GM12865 (cell line): ENCODE data around the gene P3H2.

Experiments used
- DNase-seq: peaks from one replicate; pipeline ENCODE4 v3.0.0; 2010; ENCODE audit warnings: low read depth
- H3K4me3 ChIP-seq: 2 replicates; pipeline ENCODE4 v1.5.1; 2011; ENCODE audit warnings: mild to moderate bottlenecking, low read depth, low read length, control low read depth
- TF ChIP-seq, protein P1 (sequence below): IDR thresholded peaks from 2 replicates; pipeline ENCODE4 v1.5.1; 2011; ENCODE audit warnings: low read length, control low read depth, low read depth, inconsistent platforms; ENCODE audit not compliant: insufficient read depth; ENCODE audit errors: missing control alignments

P3H2 gene

DNA sequence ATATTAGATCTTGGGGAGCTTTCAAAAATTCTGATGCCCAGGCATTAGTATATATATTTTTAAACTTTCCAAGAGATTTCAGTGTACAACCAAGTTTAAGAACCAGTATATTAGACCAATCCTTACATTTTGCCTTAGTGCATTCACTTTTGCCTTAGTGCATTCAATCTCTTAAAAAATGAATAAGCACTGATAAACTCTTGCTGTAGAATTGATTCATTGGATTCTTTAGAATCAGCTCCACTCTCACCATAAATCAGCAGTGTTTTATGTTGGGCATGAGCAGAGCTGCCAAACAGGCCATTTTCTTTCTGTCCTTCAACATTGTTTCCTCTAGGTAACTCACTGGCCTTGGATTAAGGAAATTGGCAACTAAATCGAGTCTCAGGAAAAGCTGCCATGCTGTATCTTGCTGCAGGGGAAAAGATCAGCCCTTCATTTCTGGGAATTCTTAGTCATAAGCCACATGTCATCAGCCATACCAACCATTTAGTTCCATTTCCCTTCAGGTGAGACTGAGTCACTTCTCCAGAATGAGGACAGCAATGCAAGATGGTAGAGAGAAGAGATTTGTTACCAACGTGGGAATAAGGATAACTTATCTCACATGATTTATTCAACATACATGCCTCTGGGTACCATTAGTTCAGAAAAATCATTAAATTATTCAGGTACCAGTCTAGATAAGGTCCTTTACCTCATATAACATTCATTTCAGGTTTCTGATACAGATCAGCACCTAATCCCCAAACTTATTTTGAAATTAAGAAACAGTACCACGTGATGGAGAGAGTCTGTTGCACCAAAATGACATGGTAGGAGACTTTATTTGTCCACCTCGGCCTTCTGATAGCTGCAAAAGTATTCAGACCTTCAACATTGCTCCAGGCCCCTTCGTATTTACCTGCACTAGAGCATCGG is 192.5 kb downstream of the P3H2 start:
- TF ChIP-seq, protein P1, sequence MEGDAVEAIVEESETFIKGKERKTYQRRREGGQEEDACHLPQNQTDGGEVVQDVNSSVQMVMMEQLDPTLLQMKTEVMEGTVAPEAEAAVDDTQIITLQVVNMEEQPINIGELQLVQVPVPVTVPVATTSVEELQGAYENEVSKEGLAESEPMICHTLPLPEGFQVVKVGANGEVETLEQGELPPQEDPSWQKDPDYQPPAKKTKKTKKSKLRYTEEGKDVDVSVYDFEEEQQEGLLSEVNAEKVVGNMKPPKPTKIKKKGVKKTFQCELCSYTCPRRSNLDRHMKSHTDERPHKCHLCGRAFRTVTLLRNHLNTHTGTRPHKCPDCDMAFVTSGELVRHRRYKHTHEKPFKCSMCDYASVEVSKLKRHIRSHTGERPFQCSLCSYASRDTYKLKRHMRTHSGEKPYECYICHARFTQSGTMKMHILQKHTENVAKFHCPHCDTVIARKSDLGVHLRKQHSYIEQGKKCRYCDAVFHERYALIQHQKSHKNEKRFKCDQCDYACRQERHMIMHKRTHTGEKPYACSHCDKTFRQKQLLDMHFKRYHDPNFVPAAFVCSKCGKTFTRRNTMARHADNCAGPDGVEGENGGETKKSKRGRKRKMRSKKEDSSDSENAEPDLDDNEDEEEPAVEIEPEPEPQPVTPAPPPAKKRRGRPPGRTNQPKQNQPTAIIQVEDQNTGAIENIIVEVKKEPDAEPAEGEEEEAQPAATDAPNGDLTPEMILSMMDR, result no peak
- no peak overlapping the region for H3K4me3 ChIP-seq
- no peak for DNase-seq

DNA sequence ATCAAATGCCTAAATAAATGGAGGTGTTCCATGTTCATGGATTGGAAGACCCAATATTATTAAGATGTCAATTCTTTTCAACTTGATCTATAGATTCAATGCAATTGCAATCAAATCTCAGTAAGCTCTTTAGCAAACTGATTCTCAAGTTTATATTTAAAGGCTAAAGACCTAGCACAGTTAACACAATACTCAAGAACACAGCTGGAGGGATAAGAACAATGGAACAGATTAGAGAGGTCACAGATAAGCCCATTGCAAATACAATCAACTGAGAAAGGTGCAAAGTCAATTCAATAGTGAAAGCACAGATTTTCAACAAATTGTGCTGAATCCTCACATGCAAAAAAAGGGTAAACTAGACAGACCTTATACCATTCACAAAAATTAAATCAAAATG is 198.9 kb downstream of the P3H2 start:
- TF ChIP-seq, protein P1, result no peak
- no peak for DNase-seq
- no peak overlapping the region for H3K4me3 ChIP-seq

DNA sequence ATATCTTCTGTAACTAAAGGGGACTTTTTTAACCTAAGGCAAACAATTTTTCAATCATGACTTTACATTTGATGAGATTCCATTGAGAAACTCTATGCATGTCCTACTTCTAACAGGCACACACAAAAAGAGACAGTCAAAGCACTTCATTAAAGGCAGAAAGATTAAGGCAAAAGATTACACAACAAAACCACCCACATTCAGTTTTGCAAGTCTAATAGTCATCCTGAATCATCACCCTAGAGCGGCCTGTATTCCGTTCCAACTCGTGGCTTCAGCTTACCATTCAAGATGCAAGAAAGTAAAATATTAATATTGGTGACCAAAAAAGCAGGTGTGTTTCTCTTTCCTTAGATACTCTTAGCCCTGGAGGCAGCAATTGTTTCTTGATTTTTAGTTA is 205.9 kb downstream of the P3H2 start:
- H3K4me3 ChIP-seq, result no peak overlapping the region
- DNase-seq, result no peak
- TF ChIP-seq, protein P1, result no peak

DNA sequence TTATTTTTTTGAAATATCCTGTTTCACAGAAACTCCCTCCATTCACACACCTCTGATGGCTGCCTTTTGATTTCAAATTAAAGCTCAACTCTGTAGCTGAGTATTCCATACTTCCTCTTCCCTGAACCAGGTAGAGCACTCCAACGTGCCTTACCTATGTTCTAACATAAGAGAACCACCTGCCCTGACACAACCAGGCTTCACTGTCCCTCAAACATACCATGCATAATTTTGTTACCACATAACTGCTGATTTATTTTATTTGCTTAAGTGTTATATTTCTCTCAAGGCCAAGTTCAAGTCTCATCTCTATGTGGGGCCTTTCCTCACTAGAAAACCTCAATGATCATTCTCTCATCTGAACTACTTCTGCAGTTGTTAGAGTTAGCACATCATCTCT is 209.7 kb downstream of the P3H2 start:
- no peak for DNase-seq
- no peak overlapping the region for H3K4me3 ChIP-seq
- TF ChIP-seq, protein P1, result no peak

DNA sequence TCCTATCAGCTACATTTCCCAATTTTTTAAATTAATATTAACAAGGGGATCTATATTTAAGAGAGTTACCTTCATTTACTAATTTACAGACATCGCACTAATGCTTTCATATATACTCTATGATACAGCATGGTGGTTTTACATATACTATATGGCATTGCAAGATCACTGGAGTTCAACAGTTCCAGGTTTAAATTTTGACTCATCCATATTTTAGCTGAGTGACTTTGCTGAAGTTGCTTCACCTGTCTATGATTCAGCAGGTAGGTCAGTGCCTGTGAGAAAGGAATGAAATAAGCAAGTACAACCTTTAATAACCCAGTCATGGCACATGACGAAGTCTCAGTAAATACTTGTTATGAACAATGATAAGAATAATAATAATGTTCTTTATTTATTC is 211.1 kb downstream of the P3H2 start:
- no peak overlapping the region for H3K4me3 ChIP-seq
- TF ChIP-seq, protein P1, result no peak
- no peak for DNase-seq

DNA sequence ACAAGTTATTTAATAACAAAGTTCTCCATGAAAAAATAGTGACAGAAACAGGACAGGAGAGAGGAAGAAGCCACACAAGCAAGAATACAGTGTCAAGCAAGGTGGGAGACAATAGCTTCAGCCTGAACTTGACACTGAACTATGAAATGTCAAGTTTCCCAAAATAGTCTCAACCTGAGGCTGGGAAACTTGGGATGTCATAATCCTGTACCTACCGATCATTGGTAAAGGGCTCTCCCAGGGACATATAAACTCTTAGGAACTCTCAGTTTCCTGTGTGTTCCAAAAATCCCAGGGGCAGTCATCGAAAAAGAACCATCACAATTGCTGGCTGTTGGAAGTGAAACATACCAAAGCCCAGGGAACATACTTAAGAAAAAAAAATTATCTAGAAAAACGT is 211.6 kb downstream of the P3H2 start:
- TF ChIP-seq, protein P1, result no peak

DNA sequence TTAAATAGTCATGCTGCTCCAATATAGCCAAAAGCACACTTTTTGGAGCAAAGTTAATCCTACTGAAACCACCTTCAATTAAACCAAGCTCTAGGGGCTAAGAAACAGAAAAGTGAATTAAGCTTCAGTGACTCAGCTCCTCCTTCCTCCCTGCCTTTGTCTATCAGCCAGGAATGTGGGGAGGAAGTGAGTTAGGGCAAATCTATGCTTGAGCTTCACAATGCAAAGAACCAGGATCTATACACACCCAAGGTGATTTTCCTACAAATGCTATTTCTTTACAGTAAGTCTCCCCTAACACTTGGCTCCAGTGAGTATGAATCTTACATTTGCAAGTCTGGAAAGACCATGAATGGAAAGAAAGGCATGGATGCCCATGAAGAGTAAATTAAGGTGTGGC is 212.1 kb downstream of the P3H2 start:
- TF ChIP-seq, protein P1, result no peak
- DNase-seq, result no peak
- H3K4me3 ChIP-seq, result no peak overlapping the region

More for the DNA sequence above, 211.6 kb downstream of the P3H2 start:
- DNase-seq, result no peak
- no peak overlapping the region for H3K4me3 ChIP-seq
